HT1080 (cell line): ENCODE data around the gene PTP4A2. TPM values are rescaled to one million over a fixed set of nuclear protein-coding genes. Genes with fewer than 3 reads are reported as not detected.

Source experiments
- DNase-seq: peaks from one replicate; pipeline ENCODE4 v3.0.0-alpha.2; 2015; ENCODE audit warnings: low read depth
- polyA plus RNA-seq, 2 experiments: library from polyadenylated mRNA; depleted of rRNA; stranded (reverse); fragments of >200 nt; gene quantifications; 2 replicates each; pipeline ENCODE4 v1.2.3, GENCODE V29; 2015
- total RNA-seq: library from RNA; depleted of rRNA; stranded (reverse); fragments of >200 nt; shearing (Covaris generic); gene quantifications from 2 replicates; pipeline ENCODE4 v1.2.3, GENCODE V29; 2014; rRNA removed

PTP4A2 gene
- total RNA-seq: 404 and 496 TPM in 2 replicates
- 233 and 292 TPM in 2 replicates for polyA plus RNA-seq (2015; cell fraction: cytosol; rRNA removed)
- 140 and 175 TPM in 2 replicates for polyA plus RNA-seq (2015; cell fraction: nucleus; rRNA removed)

GRCh38 chr1:31938184-31938975 is at the start of gene PTP4A2:
TSS of gene PTP4A2 (minus strand) at chr1:31938368. CDS start at chr1:31919065, 19,303 bp downstream.
- peak; percentile 90 for DNase-seq

- no peak for DNase-seq
These were observed 49.0 kb upstream of the PTP4A2 start for GRCh38 chr1:31987135-31987619.

DNA sequence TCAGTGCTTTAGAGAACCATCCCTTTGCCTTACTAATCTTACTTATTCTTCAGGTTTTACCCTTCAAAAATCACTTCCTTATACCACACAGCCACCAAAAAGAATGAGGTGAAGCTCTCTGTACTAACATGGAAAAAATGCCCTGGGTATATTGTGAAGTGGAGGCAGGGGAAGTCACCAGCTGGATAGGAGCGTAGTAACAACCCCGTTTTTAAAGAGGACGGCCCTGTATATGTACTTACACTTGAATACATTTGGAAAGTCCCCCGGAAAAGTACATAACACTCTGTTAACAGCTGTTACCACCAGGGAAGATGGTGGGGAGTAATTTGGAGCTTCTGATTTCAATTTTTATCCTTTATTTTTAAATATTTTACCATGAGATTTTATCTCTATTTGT is 47.3 kb upstream of the PTP4A2 start:
- DNase-seq: no peak

DNA sequence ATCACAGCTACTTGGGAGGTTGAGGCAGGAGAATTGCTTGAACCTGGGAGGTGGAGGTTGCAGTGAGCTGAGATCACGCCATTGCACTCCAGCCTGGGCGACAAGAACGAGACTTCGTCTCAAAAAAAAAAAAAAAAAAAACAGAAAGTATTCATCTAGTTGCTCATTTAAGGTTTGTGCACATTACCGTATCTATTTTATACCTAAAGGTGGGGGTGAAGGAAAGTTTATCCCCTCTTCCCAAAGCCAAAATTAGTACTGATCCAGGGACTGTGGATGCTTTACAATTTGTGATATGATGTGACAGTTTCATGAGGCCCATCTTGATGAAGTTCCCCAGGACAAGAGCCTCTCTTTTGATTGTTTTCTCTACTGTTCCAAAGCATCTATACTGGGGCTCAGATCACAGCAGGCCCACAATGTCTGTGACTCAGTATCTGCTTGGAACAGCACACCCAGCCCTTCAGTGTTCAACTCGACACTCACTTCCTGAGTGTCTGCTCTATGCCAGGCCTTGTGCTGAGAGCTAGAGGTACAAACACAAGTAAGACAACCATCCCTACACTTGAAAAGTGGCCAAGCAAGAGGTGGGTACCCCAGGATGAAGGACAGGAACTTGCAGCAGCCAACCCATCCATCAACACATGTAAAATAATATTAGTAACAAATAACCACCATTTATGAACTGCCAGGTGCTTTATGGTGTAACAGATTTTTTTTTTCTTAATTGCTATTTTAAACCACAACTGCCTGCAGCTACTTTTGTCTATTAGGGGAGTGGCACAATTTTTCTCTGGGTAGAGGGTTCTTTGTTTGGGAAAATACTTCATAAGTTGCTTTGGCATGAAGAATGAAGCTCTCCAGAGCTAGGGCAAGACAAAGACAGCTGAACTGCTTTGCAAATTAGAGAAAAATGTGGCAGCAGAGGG is 46.5 kb upstream of the PTP4A2 start:
- peak; percentile 66 for DNase-seq

DNA sequence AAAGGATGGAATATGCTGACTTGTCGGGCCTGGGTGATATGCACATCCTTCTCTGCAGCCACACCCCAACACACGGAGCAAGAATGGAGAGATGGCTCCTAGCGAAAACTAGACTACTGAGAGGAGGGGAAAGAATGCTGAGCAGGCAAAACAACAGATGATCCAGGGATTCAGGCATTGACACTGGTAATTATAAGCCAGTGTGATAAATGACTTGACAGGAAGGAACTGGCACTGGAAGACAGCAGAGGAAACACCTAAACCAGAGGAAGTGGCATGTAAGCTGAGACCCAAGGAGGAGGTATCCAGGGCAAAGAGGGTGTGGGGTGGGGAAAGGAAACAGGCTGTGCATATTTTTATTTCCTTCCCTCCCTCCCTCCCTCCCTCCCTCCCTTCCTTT is 43.8 kb upstream of the PTP4A2 start:
- DNase-seq: peak; percentile 58

DNA sequence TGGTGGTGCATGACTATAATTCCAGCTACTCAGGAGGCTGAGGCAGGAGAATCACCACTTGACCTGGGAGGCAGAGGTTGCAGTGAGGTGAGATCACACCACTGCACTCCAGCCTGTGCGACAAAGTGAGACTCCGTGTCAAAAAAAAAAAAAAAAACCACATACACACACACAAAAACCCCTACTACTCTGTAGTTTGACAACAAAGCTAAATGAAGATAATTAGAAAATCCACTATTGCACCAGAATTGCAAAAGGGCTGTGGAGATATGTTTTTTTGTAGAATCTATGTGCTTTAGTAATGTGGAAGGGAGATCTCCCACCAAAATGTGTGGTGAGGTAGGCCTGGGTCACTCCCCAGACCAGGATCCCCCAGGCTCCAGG is 43.3 kb upstream of the PTP4A2 start:
- DNase-seq: no peak

DNA sequence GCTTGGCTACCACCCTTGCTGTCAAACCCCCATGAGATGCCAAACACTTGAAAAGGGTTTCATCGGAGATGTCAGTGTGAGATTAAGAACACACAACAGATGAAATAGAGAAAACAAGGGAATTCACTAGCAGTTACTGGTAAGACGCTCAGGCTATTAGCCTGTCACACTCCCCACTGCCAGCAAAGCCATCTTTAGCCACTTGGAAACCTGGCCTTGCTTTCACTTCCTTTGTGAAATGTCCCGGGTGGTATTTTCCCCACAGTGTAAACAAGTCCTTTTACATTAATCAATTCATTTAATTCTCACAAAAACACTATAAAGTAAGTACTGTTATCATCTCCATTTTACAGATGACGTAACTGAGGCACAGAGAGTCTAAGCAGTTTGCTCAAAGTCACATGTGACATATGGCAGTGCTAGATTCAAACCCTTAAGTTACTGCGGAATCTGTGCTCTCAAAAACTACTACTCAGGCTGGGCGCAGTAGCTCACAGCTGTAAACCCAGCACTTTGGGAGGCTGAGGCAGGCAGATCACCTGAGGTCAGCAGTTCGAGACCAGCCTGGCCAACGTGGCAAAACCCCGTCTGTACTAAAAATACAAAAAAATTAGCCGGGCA is 42.8 kb upstream of the PTP4A2 start:
- no peak for DNase-seq

DNA sequence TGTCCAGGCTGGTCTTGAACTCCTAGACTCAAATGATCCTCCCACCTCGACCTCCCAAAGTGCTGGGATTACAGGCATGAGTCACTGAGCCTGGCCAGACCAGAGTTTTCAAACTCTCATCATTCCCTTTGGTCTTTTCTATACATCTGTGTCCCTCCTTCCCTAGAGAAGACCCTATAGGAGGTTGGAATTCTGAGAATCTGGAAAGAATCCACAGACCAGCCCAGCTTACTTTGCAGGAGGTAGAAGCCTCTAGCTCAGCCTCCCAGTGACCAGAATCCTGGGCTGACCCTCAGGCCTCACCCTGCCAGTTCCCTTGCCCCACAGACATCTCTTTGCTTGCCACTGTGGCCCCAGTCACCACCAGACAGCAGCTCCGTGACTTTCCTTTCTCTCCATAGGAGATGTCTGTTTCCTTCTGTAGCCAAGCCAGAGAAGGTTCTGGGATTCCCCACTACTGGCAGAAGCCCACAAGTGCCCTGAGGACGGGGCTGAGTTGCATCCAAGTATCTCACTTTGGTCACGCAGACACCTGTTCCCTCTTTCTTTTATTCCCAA is 40.8 kb upstream of the PTP4A2 start:
- no peak for DNase-seq

DNA sequence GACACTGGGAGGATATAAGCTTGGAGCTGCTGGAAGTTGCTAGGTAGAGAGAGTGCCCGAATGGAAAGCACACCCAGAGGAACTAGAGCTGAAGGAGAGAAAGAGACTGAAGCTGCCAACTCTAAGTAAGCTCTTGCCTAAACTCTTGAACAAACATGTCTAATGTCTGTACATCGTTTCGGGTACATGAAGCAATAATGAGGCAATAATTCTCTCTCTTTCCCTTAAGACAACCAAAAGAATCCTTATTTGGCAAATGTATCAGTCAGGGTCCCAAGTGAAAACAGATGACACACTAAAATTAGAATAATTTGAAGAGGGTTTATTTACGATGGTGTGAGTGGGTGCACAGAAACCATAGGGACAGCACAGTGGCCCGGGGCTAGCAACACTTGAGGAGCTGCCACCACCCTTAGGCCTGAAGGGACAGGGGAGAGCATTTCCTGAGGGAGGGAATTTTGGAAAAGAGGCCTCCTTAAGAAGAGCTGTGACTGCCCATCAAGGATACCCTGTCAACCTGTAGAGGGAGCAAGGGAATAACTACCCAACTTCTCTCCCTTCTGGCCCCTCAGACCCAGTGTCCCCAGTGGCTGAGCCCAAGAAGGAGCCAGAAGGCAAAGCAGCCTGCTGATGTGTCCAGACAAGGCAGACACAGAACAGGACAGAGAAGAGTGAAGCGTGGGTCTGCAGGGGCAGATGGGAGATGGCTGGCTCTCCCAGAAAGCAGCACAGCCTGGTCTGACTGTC is 39.4 kb upstream of the PTP4A2 start:
- DNase-seq: peak; percentile 46

DNA sequence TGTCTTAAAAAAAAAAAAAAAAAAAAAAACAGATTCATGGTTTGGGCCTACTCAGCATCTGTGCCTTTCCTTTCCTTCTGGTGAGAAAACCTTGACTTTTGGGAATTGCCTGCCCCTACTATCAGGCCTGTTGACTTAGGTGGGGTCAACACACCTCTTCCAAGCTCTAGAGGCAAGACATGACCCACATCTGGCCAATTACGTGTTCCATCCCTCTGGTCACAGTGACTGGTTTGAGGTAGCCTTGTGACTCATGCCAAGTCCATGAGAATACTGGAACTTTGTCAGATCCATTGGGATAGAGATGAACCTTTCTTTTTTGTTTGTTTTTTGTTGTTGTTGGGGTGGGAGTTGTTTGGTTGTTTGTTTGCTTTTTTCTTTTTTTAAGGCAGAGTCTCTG is 38.2 kb upstream of the PTP4A2 start:
- peak; percentile 56 for DNase-seq

GRCh38 chr1:31970873-31971272 is 32.7 kb upstream of the PTP4A2 start:
- DNase-seq: no peak

DNA sequence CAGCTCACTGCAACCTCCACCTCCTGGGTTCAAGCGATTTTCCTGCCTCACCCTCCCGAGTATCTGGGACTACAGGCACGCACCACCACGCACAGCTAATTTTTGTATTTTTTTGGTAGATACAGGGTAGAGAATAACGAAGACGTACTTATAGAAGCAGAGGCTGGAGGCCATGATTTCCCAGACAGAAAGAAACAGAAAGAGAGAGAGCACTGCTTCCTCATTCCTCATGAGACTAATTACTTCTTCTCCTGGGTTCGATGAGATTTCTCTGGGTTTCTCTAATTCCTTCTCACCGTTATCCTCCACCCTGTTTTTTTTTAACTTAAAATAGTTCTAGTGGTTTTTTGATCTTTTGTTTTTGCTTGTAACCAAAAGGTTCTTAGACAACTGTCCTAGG is 23.4 kb upstream of the PTP4A2 start:
- no peak for DNase-seq

DNA sequence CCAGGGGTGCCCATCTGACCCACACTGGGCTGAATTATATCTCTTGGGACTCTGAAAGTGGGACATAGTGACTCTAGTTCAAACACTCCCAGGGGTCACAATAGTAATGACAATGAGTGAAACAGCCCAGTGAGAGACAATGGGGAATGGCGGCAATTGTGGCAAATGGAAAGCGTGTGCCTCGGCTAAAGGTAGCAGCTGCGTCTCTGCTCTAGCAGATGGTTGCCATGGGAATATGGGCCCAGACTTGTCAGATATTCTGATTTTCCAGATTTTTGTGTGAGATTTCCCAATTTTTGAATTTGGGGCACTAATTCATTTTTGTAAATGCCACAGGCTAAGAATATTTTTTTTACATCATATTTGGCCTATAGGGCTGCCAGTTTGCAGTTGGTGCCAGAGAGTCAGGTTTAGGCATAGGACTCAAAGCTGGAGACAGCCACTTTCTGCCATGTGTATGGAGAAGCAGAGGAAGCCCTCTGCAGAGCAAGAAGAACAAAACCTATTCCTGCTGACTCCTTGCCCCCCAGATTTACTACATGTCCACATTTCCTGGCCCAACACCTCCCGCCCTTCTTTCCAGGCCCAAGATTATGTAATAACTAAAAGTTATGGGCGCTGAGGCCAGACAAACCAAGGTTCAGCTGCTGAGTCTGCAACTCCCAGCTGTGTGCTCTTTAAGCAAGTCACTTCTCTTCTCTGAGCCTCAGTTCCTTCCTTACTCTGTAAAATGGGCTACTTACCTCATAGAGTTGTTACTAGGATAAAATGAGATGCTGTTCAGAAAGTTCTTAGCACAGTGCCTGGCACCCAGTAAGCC is 21.6 kb upstream of the PTP4A2 start:
- DNase-seq: no peak

GRCh38 chr1:31957701-31958674 is 19.8 kb upstream of the PTP4A2 start:
- DNase-seq: no peak

DNA sequence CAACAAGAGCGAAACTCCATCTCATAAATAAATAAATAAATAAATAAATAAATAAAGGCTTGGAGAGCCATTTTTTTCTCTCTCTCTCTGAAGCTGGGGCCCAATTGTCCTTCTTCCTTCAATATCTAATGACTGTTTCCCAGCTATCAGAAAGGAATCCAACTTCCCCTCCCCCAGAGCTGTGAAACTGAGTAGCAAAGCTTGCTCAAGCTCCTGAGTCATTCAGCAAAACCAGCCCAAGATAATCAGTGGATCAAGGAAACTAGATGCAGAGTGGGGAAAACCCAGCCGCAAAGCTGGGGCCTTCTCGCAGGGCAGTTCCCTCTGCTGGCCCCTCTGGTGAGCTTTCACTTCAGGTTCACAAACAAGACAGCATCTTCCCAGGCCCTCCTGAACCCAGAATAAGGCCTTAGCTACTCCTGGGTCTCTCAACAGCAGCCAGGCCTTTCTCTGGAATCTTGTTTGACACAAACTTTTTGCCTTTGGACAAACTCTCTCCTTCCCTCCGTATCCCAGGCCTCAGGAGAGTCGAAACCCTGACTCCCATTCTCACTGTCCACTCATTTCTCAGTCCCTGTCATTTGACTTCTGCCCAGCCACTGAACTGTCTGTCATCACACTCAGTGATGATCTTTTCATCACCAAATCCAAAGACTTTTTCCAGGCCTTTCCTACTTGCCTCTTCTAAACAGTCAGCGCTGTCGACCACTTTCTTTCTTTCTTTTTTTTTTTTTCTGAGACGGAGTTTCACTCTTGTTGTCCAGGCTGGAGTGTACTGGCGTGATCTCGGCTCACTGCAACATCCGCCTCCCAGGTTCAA is 18.0 kb upstream of the PTP4A2 start:
- DNase-seq: peak; percentile 97

GRCh38 chr1:31954607-31955283 is 16.6 kb upstream of the PTP4A2 start:
- DNase-seq: peak; percentile 92

- no peak for DNase-seq
These were observed 14.7 kb upstream of the PTP4A2 start for GRCh38 chr1:31952825-31953220.
